Measurements from ENCODE around the gene DUSP12. TPM values are rescaled to one million over a fixed set of nuclear protein-coding genes. Genes with fewer than 3 reads are reported as not detected.

The DUSP12 gene
- total RNA-seq, 2 donors from 2014 or later: 26.2 to 28.9 TPM

DNA sequence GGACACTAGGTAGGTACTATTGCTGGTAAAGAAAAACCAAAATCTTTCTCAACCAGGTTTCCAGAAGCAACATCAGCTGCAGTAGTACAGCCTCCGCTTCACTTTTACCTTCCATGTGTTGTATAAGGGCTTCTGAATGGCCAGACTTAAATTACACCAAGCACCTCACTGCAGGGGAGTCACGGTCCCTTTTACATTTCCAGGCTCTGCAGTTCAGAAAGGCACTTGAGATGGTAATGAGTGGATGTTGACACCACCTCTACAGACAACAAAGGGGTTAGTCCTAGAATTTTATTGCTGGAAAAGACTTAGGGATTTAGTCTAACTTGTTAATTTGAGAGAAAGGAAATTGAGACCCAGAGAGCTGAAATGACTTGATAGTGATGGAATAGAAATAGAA, 12.0 kb upstream of the DUSP12 start:
- peaks cover 23% of the 10 kb centered on the region for H3K27me3 Mint-ChIP-seq (ENCODE audit: insufficient read depth)
- 62% methylated on average over 2 of the region's 2 CpGs; no CpG with 5 or more reads in 1 of the 2 experiments for WGBS, 2 experiments (ENCODE audit: insufficient coverage in 1 of 2, insufficient read length in 1 of 2)
- peak; percentile 62 for DNase-seq
- H3K4me1 ChIP-seq (ENCODE audit: control insufficient read depth, insufficient read depth, low read length): peaks cover 9% of the 10 kb centered on the region
- H3K9ac ChIP-seq (ENCODE audit: extremely low read depth, low read length, poor library complexity, severe bottlenecking): no peak overlapping the region
- H3K27ac Mint-ChIP-seq: no peak overlapping the region
- TF ChIP-seq, protein P1, sequence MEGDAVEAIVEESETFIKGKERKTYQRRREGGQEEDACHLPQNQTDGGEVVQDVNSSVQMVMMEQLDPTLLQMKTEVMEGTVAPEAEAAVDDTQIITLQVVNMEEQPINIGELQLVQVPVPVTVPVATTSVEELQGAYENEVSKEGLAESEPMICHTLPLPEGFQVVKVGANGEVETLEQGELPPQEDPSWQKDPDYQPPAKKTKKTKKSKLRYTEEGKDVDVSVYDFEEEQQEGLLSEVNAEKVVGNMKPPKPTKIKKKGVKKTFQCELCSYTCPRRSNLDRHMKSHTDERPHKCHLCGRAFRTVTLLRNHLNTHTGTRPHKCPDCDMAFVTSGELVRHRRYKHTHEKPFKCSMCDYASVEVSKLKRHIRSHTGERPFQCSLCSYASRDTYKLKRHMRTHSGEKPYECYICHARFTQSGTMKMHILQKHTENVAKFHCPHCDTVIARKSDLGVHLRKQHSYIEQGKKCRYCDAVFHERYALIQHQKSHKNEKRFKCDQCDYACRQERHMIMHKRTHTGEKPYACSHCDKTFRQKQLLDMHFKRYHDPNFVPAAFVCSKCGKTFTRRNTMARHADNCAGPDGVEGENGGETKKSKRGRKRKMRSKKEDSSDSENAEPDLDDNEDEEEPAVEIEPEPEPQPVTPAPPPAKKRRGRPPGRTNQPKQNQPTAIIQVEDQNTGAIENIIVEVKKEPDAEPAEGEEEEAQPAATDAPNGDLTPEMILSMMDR (conservative IDR thresholded peaks at IDR 0.05): no peak
- H3K9me3 Mint-ChIP-seq: no peaks in the 10 kb centered on the region
- no peaks in the 10 kb centered on the region for H3K9me3 ChIP-seq (ENCODE audit: control insufficient read depth, low read length)
- H3K4me3 ChIP-seq (ENCODE audit: low read length): no peak overlapping the region
- no peak overlapping the region for H3K27ac ChIP-seq (ENCODE audit: low read depth, low read length)
- H3K36me3 ChIP-seq (ENCODE audit: control insufficient read depth, insufficient read depth, low read length): no peaks in the 10 kb centered on the region
- no peaks in the 10 kb centered on the region for H3K36me3 Mint-ChIP-seq (ENCODE audit: low read depth)
- no peak overlapping the region for H3K4me3 Mint-ChIP-seq
- peaks cover 21% of the 10 kb centered on the region for H3K4me1 Mint-ChIP-seq
- peaks cover 12% of the 10 kb centered on the region for H3K27me3 ChIP-seq (ENCODE audit: control insufficient read depth, insufficient read depth, low read length, poor library complexity, severe bottlenecking)

DNA sequence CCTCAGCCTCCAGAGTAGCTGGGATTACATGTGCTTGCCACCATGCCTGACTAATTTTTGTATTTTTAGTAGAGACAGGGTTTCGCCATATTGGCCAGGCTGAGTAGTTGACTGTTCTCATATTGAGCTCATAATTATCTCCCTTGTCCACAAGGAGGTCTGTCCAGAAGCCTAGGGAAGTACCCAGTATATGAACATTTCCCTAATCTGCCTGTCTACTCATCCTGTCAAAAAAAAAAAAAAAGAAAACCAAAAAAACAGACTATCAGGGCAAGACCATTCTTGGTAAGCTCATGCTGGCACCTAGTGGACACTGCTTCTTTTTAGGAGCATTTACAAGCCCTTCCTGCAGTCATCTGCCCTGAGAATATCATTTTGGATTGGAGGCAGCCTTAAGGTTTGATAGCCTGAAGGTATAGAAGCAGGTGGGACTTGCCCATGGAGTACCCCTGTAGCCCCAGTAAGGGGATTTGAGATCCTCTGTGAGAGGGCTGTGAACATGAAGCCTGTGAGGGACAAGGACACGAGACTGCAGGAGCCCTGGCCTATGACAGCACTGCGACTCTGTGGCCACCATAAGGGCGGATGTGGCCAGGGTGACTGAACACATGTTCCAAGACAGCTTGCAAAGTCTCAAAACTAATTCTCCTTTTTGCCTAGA, 10.8 kb upstream of the DUSP12 start:
- Histone ChIP-seq H3K27ac (ENCODE audit: low read depth, low read length) (no peak overlapping the region), H3K4me3 (ENCODE audit: low read length) (no peak overlapping the region), H3K4me1 (ENCODE audit: control insufficient read depth, insufficient read depth, low read length) (peaks cover 8% of the 10 kb centered on the region), H3K36me3 (ENCODE audit: control insufficient read depth, insufficient read depth, low read length) (no peaks in the 10 kb centered on the region), H3K9ac (ENCODE audit: extremely low read depth, low read length, poor library complexity, severe bottlenecking) (no peak overlapping the region), H3K27me3 (ENCODE audit: control insufficient read depth, insufficient read depth, low read length, poor library complexity, severe bottlenecking) (peaks cover 3% of the 10 kb centered on the region), H3K9me3 (ENCODE audit: control insufficient read depth, low read length) (no peaks in the 10 kb centered on the region)
- Mint-ChIP-seq H3K27me3 (ENCODE audit: insufficient read depth) (peaks cover 14% of the 10 kb centered on the region), H3K9me3 (no peaks in the 10 kb centered on the region), H3K27ac (no peak overlapping the region), H3K4me3 (no peak overlapping the region), H3K4me1 (peaks cover 17% of the 10 kb centered on the region), H3K36me3 (ENCODE audit: low read depth) (no peaks in the 10 kb centered on the region)
- TF ChIP-seq, protein P1 (conservative IDR thresholded peaks at IDR 0.05): peak; percentile 74
- 90 to 95% methylated on average over 4 of the region's 4 CpGs for WGBS, 2 experiments (ENCODE audit: insufficient coverage in 1 of 2, insufficient read length in 1 of 2)
- DNase-seq: peak; percentile 70

- no peak overlapping the region for H3K4me3 Mint-ChIP-seq
- H3K9me3 Mint-ChIP-seq: no peaks in the 10 kb centered on the region
- no peaks in the 10 kb centered on the region for H3K36me3 Mint-ChIP-seq (ENCODE audit: low read depth)
- Histone ChIP-seq H3K27ac (ENCODE audit: low read depth, low read length) (no peak overlapping the region), H3K4me1 (ENCODE audit: control insufficient read depth, insufficient read depth, low read length) (peaks cover 8% of the 10 kb centered on the region), H3K27me3 (ENCODE audit: control insufficient read depth, insufficient read depth, low read length, poor library complexity, severe bottlenecking) (no peaks in the 10 kb centered on the region), H3K4me3 (ENCODE audit: low read length) (no peak overlapping the region), H3K36me3 (ENCODE audit: control insufficient read depth, insufficient read depth, low read length) (no peaks in the 10 kb centered on the region), H3K9ac (ENCODE audit: extremely low read depth, low read length, poor library complexity, severe bottlenecking) (no peak overlapping the region), H3K9me3 (ENCODE audit: control insufficient read depth, low read length) (no peaks in the 10 kb centered on the region)
- no peak overlapping the region for H3K27ac Mint-ChIP-seq
- H3K4me1 Mint-ChIP-seq: peaks cover 17% of the 10 kb centered on the region
- WGBS, 2 experiments (ENCODE audit: insufficient coverage in 1 of 2, insufficient read length in 1 of 2): 87 to 94% methylated on average over 4 to 8 of the region's 8 CpGs
- TF ChIP-seq, protein P1 (conservative IDR thresholded peaks at IDR 0.05): no peak
- DNase-seq: no peak
- peaks cover 8% of the 10 kb centered on the region for H3K27me3 Mint-ChIP-seq (ENCODE audit: insufficient read depth)
Observed at GRCh38 chr1:161739865-161740566, 9.6 kb upstream of the DUSP12 start.

Data from endodermal cell (in vitro differentiated cells).